HG02840 (cell line): Measurements from ENCODE around the gene FGGY.

ENCODE experiments used
- ATAC-seq: cut with Tn5 transposase; IDR thresholded peaks from one replicate; pipeline ENCODE4 v1.9.1; 2021; ENCODE audit warnings: mild to moderate bottlenecking, moderate library complexity, moderate number of reproducible peaks; ENCODE audit not compliant: unreplicated experiment, low FRiP score

Gene FGGY

DNA sequence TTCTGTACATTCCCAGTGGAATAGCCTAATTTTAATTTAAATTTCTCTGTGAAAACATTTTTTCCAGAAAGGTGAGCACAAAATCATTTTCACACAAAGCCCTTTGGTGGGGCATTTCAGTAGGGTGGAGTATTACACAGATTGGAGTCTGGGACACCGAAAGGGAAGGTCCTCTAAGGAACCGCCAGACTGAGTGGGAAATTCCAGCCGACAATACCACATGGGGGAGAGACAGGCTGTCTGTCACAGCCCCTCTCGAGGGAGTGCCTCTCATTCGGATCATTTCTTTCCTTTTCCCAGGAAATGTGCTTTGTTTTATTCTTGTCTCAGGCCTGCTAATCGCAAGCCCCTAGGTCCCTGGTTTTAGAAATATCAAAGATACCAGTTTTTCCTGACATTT, 367.3 kb downstream of the FGGY start:
- no peak for ATAC-seq

DNA sequence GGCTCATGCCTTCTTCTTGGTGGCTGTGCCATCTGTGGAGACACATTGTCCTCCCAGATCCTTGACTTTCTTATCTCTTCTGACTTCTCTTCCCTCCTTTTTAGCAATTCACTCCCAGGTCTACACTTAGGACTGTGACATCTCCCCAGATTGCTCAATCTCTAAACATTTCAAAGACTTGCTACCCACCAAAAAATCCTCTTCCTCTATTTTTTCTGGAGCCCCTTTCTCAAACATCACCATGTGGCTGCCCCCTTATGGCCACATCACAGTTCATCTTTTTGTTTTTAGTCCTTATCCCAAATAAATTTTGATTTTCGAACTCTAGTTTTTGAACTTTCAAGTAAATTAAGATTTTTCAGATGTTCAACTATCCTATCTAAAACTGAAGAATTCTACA, 369.2 kb downstream of the FGGY start:
- no peak for ATAC-seq

DNA sequence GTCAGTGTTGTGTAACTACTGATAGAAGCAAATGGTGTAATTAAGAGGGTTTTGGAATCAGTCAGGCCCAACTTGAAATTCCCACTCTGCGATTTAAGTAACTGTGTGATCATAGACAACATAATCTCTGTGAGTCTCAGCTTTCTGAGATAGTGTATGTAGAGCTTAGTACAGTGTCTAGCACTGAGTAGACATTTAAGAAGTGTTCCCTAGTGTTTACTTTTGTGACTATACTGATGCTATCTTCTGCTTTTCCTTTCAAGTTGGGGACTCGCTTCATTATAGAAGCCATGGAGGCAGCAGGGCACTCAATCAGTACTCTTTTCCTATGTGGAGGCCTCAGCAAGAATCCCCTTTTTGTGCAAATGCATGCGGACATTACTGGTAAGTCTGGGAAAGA, 370.1 kb downstream of the FGGY start:
- ATAC-seq = no peak

DNA sequence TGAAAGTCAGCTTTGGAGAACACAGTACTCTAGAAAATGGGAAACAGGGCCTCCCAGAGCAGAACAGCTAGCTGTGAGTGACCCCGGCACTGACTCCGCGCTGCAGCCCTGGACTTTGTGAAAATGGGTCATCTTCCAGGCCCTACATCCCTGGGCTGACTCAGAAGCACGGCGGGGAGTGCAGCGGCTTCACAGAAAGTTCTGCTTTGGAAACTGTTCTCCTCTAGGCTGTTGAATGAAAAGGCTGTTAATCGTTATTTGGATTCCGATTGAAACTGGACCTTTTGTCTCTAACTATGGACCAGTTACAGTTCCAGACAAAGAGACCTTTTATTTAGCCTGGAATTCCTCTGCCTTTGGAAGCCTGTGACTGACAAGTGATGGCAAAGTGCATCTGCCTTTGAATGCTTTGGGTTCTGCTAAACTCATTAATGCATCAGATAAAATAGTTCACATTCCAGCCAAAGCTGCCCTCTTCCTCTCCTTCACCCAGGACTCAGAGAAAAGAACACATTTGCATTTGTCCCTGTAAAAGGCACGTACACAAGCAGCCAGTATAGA, 372.9 kb downstream of the FGGY start:
- no peak for ATAC-seq

DNA sequence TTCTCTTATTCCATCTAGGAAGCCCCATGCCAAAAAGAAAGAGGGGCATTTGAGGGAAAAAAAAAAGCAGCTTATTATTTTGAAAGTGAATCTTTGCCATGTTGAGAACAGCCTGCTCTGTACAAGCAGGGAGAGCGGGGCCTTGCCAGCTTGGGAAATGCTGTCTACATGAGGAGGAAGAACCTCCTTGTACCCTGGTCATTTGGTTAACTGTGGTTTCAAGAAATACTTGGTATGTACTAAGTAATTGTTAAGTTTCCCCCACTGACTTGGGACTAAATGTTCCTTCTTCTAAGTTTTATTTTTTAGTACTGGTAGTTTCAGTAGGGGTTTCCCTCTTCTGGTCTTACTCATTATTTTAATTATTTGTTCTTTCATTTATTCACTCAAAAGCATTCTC, 373.8 kb downstream of the FGGY start:
- no peak for ATAC-seq

DNA sequence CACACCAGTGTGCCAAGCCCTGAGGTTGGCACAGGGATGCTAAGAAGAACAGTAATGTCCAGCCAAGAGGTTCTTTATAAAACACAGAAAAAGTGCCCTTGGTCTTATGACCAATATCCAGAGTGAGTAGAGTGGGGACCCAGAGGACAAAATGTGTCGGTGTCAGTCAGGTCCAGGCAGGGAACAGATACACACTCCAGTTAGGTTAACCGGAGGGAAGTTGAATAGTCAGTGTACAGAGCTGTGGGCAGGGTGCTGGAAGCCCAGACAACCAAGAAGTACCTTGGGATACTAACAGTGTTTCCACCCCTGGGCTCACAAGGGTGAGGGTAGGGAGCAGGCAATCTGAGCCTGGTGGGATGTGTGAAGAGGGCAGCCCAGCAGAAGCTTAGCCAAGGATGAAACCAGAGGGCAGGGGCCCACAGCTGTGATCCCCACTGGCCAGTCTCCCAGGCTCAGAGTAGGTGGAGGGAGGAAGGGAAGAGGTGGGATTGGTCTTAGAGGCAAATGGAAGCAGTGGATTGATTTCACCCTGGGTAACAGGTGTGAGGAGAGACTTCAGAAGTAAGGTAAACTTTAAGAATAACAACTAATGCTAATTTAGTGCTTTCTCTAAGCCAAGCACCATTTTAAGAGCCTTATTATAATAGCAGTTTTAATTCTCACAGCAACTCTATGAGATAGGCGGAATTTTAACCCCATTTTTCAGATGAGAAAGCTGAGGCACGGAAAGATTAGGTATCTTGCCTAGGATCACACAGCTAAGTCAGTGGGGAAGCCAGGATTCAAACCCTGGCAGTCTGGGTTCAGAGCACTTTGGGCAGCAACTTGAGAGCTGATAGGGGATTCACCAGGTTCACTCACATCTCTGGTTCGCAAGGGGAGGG, 374.4 kb downstream of the FGGY start:
- no peak for ATAC-seq

DNA sequence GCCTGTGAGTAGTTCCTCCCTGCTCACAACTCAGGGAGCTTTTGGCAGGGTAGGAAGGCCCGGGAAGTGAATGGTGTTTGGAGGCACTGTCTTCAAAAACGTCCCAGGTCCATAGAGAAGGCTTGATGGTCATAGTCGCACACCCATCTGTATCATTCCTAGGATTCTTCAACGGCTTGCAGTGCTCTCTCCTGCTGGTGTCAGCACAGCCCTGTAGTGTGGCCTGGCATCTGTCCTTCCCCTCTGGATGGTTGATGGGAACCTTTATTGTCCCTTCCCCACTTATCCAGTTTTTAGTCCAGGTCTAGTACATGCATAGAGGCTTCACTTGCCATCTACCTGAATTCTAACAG, 375.0 kb downstream of the FGGY start:
- ATAC-seq = no peak

DNA sequence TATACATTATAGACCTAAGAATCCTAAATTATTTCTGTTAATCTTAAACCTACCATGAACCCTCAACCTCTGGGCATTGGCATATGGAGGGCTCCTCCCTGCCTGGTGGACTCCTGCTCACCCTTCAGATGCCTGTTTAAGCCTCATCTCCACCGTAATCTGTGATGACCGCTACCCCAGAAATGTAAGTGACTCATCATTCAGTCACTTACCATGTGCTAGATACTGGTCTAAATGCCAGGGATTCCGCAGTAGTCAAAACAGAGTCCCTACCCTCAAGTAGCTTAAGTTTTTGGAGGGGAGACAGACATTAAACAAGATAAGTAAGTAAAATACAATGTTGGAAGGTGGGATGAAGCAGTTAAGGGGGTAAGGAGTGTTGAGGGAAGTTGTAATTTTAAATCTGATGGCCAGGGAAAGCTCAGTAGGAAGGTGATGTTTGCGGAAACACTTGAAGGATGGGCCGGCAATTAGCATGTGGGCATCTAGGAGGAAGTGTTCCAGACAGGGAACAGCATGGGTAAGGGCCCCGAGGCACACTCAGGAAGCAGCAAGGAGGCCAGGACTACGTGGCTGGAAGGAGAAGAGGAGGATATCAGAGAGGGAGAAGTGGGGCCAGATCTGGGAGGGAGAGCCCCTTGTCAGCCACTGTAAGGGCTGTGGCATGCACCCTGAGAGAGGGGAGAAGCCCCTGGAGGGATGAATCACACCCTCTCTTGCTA, 376.1 kb downstream of the FGGY start:
- ATAC-seq = no peak

DNA sequence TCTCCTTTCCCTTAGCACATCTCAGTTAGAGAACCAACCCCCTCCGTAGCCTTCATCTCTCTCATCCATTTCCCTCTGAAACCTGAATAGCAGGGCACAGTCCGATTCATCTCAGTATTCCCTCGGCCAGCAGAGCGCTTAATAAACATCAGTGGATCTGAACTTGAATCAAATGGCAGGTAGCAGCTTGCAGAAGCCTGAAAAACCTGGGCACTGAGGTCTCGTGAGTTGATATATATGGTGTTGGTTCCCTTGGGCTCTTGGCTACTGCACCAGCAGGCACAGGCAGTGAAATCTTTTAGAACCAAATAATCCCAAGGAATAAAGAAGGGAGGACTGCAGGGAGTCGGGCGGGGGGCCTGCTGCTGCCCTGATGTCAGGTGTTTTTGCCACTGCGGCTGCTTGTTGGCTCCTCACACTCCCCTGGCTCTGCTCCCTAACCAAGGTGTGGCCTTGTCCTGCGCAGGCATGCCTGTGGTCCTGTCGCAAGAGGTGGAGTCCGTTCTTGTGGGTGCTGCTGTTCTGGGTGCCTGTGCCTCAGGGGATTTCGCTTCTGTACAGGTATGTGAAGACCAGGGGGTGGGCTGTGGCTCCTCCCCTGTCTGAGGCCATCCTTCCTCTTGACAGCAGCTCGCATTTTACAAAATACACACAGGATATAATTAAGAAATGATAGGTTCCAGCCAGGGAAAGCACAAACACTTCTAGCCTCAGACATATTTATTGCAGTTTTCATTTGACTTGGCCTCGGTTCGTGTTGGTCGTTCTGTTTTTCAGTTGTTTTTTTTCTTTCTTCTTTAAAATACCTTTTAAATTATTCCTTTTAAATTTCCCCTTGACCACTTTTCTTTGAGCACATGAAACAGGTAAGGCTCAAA, 376.9 kb downstream of the FGGY start:
- ATAC-seq = no peak

DNA sequence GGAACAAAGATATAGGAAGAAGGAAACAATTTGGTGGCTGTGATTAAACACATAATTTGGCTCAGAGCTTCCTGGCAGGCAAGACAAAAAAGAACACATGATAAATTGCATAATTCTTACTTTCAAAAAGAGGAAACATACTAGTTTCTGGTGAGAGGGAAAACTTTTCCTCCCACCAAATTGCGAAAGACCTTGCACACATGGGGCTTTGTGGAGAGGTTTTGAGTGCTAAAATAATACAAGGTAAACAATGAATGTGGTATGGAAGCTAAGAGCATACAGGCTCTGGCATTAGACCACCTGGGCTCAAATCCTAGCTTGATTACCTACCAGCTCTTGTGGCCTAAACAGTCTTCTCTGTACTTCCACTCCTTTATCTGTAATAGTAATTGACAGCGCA, 377.7 kb downstream of the FGGY start:
- no peak for ATAC-seq

DNA sequence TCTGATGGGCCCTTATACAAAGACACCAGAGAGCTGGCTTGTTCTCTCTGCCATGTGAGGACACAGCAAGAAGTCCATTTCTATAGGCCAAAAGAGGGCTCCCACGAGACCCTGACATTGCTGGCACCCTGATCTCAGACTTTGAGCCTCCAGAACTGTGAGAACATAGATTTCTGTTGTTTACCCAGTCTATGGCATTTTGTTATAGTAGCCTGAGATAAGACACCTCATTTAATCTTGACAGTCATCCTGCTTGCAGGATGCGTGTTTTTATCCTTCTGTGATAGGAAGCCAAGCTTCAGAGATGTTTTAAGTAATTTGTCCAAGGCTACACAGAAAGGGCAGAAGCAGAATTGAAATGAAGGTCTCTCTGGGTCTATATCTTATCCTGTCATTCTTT, 379.0 kb downstream of the FGGY start:
- no peak for ATAC-seq

DNA sequence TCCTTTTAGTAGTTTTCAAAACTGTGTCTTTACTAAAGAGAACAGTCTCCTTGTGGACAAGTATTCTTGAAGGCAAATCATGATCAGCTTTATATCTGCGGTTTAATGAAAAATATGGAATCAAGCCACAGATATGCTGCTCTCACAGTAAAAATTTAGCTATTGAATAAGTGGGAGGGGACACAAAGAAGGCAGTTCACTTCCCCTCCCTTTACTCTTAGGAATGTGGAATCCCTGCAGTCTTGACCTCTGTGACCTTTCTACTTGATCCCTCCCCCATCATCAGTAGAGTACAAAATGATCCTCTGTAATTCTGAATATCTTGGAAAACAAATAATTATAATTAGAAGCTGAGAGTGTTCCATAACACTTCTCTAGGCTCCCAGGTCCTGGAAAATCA, 381.1 kb downstream of the FGGY start:
- no peak for ATAC-seq

DNA sequence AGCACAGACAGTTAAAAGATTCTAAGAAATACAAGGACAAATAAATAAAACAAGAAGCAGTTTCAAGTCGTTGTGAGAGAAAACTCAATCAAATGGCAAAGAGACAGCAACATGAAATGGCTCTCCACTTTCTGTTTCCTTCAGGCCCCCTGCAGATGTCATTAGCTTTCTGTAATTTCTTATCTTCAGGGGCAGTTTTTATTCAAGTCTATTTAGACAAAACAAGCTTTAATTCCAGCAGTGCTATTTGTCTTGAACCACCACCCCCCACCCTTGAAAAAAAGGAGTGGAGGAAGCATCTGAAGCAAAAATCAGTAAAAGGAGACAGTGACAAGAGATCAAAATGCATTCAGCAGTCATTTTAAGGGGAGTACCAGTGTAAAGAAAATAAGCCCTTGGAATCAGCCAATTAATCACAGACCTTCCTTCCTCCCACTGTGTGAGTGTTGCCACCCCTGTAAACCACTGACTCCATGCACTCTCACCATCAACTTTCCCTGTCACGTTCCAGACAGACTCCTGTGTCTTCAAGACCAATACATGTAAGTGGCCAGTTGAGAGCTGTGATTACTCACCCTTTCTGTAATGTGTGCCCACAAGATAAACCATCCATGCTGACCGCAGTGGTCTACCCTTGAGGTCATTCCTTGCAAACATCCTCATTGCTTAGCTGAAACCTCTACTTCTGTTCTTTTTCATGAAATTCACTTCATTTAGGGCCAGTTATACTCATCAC, 381.8 kb downstream of the FGGY start:
- ATAC-seq = no peak

DNA sequence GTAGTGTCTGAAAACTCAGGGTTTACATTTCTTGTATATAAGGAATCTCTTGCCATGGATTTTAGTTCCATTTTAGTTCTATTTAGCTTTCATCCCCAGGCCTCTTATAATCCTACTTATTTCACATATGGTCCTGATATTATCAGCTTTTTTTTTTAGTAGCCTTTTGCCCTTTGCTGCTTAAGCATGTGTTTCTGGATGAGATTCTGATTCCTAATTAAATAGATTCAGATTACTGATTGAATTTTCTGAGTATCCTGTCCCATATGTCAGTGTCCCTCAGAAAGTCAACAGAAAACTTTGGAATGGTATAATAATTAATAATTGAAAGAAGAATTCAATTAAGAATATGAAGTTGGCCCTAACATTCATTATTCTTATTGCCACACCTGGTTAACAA, 383.1 kb downstream of the FGGY start:
- ATAC-seq = no peak

DNA sequence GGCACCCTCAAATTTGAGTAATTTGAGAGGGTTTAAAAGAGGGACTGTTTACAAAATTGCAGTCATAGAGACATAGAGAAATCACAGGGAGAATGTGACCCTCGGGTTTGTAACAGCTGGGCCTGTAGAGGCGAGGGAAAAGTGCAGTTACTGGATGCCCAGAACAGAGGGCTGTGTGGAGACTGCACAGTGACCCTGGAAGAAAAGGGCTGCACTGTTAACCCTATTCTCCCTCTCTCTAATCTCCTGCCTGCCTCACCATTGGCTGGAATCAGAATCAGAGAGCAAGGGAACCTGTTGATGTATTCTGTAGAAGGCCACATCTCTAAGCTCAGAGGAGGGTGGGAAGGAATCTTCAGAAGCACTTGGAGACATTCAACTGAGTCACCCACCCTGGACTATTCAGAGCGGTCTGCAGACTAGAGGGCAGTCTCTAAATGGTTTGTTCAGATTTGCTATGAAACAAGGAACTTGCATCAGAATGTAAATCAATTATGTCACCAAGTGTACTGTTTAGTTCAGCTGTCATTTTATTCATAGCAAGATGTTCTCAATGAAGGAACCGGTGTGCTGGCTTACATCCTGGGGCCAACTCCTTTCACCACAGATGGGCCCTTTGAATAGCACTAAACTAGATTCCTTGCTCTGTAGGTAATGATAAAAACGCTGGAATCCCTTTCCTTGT, 385.6 kb downstream of the FGGY start:
- no peak for ATAC-seq

DNA sequence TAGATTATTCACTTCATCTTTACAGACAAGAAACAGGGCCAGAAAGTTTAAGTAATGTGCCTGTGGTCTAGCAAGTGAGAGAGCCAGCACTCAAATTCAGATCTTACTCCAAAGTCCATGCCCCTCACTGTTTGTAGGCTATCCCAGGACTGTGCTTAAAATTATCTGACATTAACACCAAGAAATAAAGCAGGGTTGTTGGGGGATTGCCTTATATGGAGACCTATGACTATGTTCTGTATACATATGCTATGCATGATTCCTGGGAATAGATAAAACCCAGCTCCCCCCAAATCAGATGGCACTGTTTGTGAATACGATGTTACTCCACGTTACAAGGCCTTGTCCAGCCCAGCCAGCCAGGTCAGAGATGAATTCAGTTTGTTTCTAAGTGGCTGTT, 386.3 kb downstream of the FGGY start:
- no peak for ATAC-seq

DNA sequence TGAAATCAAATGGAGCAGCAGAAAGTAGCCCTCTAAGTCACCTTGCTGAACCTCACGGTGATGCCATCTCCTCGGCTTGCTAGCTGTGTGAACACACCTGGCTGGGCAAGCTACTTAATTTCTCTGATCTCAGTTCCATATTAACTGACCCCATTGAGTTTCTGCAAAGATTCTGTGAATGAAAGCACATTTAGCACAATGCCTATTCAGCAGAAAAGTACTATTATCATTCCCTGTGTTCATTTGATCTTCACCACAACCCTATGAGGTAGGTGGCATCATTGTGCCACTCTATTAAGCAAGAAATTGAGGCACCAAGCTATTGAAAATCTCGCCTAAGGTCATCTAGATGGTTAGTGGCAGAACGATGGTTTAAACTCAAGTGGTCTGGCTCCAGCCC, 387.8 kb downstream of the FGGY start:
- ATAC-seq = no peak

DNA sequence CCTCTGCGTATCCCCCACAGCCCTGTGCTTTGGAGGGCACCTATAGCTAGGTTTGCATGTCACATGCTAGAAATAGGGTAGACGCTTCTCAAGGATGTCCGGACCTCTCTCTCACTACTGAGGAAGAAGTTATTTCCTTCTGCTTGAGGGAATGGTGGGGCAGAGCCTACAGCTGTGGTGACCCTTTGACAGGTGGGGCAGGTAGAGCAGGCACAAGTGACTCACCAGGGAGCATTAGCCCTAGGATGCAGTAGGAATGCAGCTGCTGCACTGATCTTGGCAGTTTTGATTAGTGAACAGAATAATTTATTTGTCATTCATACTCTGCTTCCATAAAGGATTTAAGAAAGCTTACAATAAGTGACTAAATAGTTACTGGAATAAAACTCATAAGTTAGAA, 388.2 kb downstream of the FGGY start:
- no peak for ATAC-seq

DNA sequence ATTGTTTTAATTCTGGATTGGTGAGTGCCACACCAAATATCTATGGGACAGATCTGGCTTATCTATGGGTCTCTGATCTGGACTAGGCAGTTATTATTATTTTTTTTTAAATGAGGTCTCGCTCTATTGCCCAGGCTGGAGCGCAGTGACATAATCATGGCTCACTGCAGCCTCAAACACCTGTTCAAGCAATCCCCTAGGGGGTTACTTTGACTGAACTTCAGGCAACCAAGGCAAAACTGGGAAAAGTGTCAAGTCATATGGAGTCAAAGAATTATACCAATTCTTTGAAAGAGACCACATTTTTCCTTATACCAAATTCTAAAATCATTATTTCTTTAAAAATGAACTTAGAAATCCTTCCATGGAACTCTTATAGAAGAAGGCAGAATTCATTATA, 388.8 kb downstream of the FGGY start:
- no peak for ATAC-seq

DNA sequence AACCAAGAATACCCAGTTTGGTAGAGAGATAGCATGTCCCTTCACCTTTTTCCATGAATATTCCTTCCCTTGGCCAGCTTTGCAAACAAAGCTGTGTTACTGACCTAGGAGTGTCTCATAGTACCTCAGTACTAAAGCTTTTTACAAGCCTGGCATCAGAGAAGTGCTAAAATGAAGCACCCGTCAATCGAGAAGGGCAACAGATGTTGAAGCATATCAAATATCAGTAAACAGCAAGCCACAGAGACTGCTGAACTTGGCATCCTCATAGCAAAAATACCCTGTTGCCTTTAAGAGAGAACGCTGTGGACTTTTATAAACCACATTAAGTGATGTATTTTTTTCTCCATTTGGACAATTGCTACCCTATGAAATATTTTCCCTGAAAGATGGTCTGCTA, 389.3 kb downstream of the FGGY start:
- ATAC-seq = no peak
